SIG-M5 treated with dmso at 0.1 percent for 504 hours (cell line): ENCODE results near the gene BCAS3.

Experiments used
- DNase-seq: peaks from one replicate; lab custom pipeline; 2025; ENCODE audit not compliant: unreplicated experiment; lab: John Stamatoyannopoulos, UW

The BCAS3 gene

GRCh38 chr17:61053469-61053868 lies 375.8 kb downstream of the BCAS3 start:
- DNase-seq = no peak

- DNase-seq = no peak
Observed at GRCh38 chr17:61054436-61054835, 376.8 kb downstream of the BCAS3 start.

GRCh38 chr17:61057257-61057656 lies 379.6 kb downstream of the BCAS3 start:
- no peak for DNase-seq

- no peak for DNase-seq
Observed at GRCh38 chr17:61058066-61058465, 380.4 kb downstream of the BCAS3 start.

GRCh38 chr17:61063528-61063927 lies 385.9 kb downstream of the BCAS3 start:
- DNase-seq = no peak

GRCh38 chr17:61064087-61064951 lies 386.7 kb downstream of the BCAS3 start:
- DNase-seq = no peak

GRCh38 chr17:61065263-61065773 lies 387.7 kb downstream of the BCAS3 start:
- DNase-seq = no peak

GRCh38 chr17:61066062-61066461 lies 388.4 kb downstream of the BCAS3 start:
- no peak for DNase-seq

GRCh38 chr17:61070649-61071048 lies 393.0 kb downstream of the BCAS3 start:
- no peak for DNase-seq

- DNase-seq = no peak
Observed at GRCh38 chr17:61072648-61073047, 395.0 kb downstream of the BCAS3 start.

GRCh38 chr17:61073131-61073530 lies 395.5 kb downstream of the BCAS3 start:
- DNase-seq = no peak

- DNase-seq = no peak
Observed at GRCh38 chr17:61073799-61074513, 396.3 kb downstream of the BCAS3 start.

GRCh38 chr17:61075988-61076387 lies 398.3 kb downstream of the BCAS3 start:
- DNase-seq = no peak

- no peak for DNase-seq
Observed at GRCh38 chr17:61076621-61077031, 399.0 kb downstream of the BCAS3 start.

GRCh38 chr17:61081959-61082358 lies 404.3 kb downstream of the BCAS3 start:
- no peak for DNase-seq

- no peak for DNase-seq
Observed at GRCh38 chr17:61084260-61084659, 406.6 kb downstream of the BCAS3 start.

- DNase-seq = no peak
Observed at GRCh38 chr17:61087024-61087423, 409.4 kb downstream of the BCAS3 start.

GRCh38 chr17:61088556-61088955 lies 410.9 kb downstream of the BCAS3 start:
- no peak for DNase-seq

- no peak for DNase-seq
Observed at GRCh38 chr17:61091096-61091495, 413.4 kb downstream of the BCAS3 start.

GRCh38 chr17:61097781-61098180 lies 420.1 kb downstream of the BCAS3 start:
- DNase-seq = no peak

- DNase-seq = no peak
Observed at GRCh38 chr17:61106354-61106753, 428.7 kb downstream of the BCAS3 start.

GRCh38 chr17:61116577-61116976 lies 438.9 kb downstream of the BCAS3 start:
- no peak for DNase-seq
